Adrenal gland (tissue), 12 donors: ENCODE measurements around the gene DNAJC11. TPM values are rescaled to one million over a fixed set of nuclear protein-coding genes. Genes with fewer than 3 reads are reported as not detected.

Experiments
- DNase-seq, 7 donors: peaks; one replicate each; pipeline ENCODE4 v3.0.0-alpha.2; 2019 to 2020
- H3K27ac ChIP-seq, 5 donors: fragments of 200-600 bp; sonication (generic) in 4 of 5; 1 replicate in 3 of 5; 2 replicates in 2 of 5; pipeline versions ENCODE4 v1.5.1 to v1.8.0; 2016 to 2020; ENCODE audit warnings: mild to moderate bottlenecking in 1 of 5
- H3K27me3 ChIP-seq: fragments of 200-600 bp; 2 replicates; pipeline ENCODE4 v1.8.0; 2021
- H3K36me3 ChIP-seq, 2 donors: fragments of 200-600 bp; replicated peaks in 1 of 2; 1 replicate in 1 of 2; 2 replicates in 1 of 2; pipeline versions ENCODE4 v1.5.1 to v1.8.0; 2018 to 2022
- H3K4me1 ChIP-seq, 2 donors: fragments of 200-600 bp; replicated peaks in 1 of 2; 1 replicate in 1 of 2; 2 replicates in 1 of 2; pipeline versions ENCODE4 v1.5.1 to v1.8.0; 2018 to 2021
- H3K4me3 ChIP-seq, 4 donors: fragments of 200-600 bp; sonication (generic) in 3 of 4; one replicate each; pipeline ENCODE4 v1.5.1; 2016 to 2018
- H3K9me3 ChIP-seq, 3 donors: fragments of 200-600 bp; sonication (generic) in 1 of 3; replicated peaks in 1 of 3; 1 replicate in 2 of 3; 2 replicates in 1 of 3; pipeline versions ENCODE4 v1.5.1 to v1.8.0; 2016 to 2021
- POLR2A ChIP-seq, 2 donors: fragments of 450-650 bp; IDR thresholded peaks; one replicate each; pipeline ENCODE4 v1.6.1; 2017; ENCODE audit warnings: antibody characterized with exemption in 2 of 2, mild to moderate bottlenecking in 2 of 2, moderate library complexity in 1 of 2
- WGBS, 4 donors: extraction: QIAGEN DNeasy Blood & Tissue Kit in 2 of 4; methylation state at CpG; one replicate each; pipeline versions ENCODE4 v1.1.5 to v1.1.7; 2013 to 2017; 5-methylcytosine and 5-hydroxymethylcytosine counted together
- intact Hi-C, 2 donors: fragments of 100-400 bp; cut with DNase I; formaldehyde crosslinking; loops; one replicate each; pipeline versions ENCODE4 v1.14.1 to v1.15.0; 2022 to 2023
- polyA plus RNA-seq, 3 donors: library from polyadenylated mRNA; stranded (reverse); fragments of 200-250 nt in 2 of 3; fragments of 350-450 nt in 1 of 3; fragmentation: Illumina TruSeq in 1 of 3; extraction: RNeasy Lipid Tissue Mini Kit (QIAGEN cat#74804) in 1 of 3; gene quantifications; one replicate each; pipeline ENCODE4 v1.2.3, GENCODE V29; 2013 to 2014
- total RNA-seq, 9 donors: library from RNA; depleted of rRNA in 4 of 9; stranded (reverse); fragments of >200 nt in 4 of 9; fragments of 120-200 nt in 1 of 9; fragmentation: NEBNext Ultra II Directional in 1 of 9; extraction: Animal tissue kit (Norgen Biotek cat#: 25700) in 1 of 9; gene quantifications; one replicate each; pipeline versions ENCODE4 v1.1.0 to v1.2.4, GENCODE V29; 2013 to 2023
- TF ChIP-seq, protein P1 (sequence below), 6 experiments: fragments of 450-650 bp in 4 of 6; fragments of 200-600 bp in 2 of 6; sonication (generic) in 1 of 6; IDR thresholded peaks; 1 replicate in 5 of 6; 2 replicates in 1 of 6; pipeline versions ENCODE4 v1.5.1 to v1.8.0; 2016 to 2021; ENCODE audit warnings: antibody characterized with exemption in 6 of 6, mild to moderate bottlenecking in 2 of 6, moderate library complexity in 1 of 6
- donor health status: healthy with polysubstance abuse.
- donor health status: Bipolar disorder and iron deficiency.
- donor health status: DM: yes; HTN: yes; CAD: no.
- donor health status: DM: no; HTN: no; CAD: no.
- donor health status: DM: no; HTN: no; CAD: no.
- donor health status: DM: yes; HTN: yes; CAD: no.

Gene DNAJC11
- total and polyA plus RNA-seq, 12 donors: 29.2 to 125 (median 61.9) TPM

- WGBS, 4 donors: 50 to 68% (median 55%) methylated on average over 5 of the region's 5 CpGs
- no peak for DNase-seq
- Histone ChIP-seq H3K4me3 (no peak overlapping the region), H3K4me1 (peaks cover 17 to 39% of the 10 kb centered on the region in 2 donors), H3K27ac (peak overlapping the region in 3 of 5 donors; percentile 18 to 71 (median 32)), H3K9me3 (no peaks in the 10 kb centered on the region), H3K27me3 (no peaks in the 10 kb centered on the region), H3K36me3 (no peaks in the 10 kb centered on the region)
- intact Hi-C loops: no loop called here
- TF ChIP-seq, protein P1, sequence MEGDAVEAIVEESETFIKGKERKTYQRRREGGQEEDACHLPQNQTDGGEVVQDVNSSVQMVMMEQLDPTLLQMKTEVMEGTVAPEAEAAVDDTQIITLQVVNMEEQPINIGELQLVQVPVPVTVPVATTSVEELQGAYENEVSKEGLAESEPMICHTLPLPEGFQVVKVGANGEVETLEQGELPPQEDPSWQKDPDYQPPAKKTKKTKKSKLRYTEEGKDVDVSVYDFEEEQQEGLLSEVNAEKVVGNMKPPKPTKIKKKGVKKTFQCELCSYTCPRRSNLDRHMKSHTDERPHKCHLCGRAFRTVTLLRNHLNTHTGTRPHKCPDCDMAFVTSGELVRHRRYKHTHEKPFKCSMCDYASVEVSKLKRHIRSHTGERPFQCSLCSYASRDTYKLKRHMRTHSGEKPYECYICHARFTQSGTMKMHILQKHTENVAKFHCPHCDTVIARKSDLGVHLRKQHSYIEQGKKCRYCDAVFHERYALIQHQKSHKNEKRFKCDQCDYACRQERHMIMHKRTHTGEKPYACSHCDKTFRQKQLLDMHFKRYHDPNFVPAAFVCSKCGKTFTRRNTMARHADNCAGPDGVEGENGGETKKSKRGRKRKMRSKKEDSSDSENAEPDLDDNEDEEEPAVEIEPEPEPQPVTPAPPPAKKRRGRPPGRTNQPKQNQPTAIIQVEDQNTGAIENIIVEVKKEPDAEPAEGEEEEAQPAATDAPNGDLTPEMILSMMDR (IDR thresholded peaks at IDR 0.05): no peak
- TF ChIP-seq POLR2A (IDR thresholded peaks at IDR 0.05): no peak
Observed at GRCh38 chr1:6688757-6689156, 12.9 kb downstream of the DNAJC11 start.

- 30 to 48% (median 39%) methylated on average over 1 of the region's 1 CpG for WGBS, 4 donors
- Histone ChIP-seq H3K4me1 (peaks cover 17 to 39% of the 10 kb centered on the region in 2 donors), H3K27me3 (no peaks in the 10 kb centered on the region), H3K4me3 (no peak overlapping the region), H3K36me3 (no peaks in the 10 kb centered on the region), H3K27ac (peak overlapping the region in 3 of 5 donors; percentile 18 to 71 (median 32)), H3K9me3 (no peaks in the 10 kb centered on the region)
- intact Hi-C loops: no loop called here
- DNase-seq: peak in 2 of 7 donors; percentile 25
- no peak for TF ChIP-seq POLR2A (IDR thresholded peaks at IDR 0.05)
- TF ChIP-seq, protein P1 (IDR thresholded peaks at IDR 0.05): no peak
Observed at GRCh38 chr1:6688001-6688400, 13.6 kb downstream of the DNAJC11 start.

GRCh38 chr1:6686294-6686693 lies 15.3 kb downstream of the DNAJC11 start:
- H3K9me3 ChIP-seq: no peaks in the 10 kb centered on the region
- no peak overlapping the region for H3K4me3 ChIP-seq
- intact Hi-C loops: no loop called here
- H3K27me3 ChIP-seq: no peaks in the 10 kb centered on the region
- peak overlapping the region in 1 of 5 donors; percentile 70 for H3K27ac ChIP-seq
- H3K4me1 ChIP-seq: peaks cover 13 to 33% of the 10 kb centered on the region in 2 donors
- no peaks in the 10 kb centered on the region for H3K36me3 ChIP-seq
- peak in 5 of 7 donors; percentile 47 to 60 (median 51) for DNase-seq
- TF ChIP-seq, protein P1 (IDR thresholded peaks at IDR 0.05): no peak
- no peak for TF ChIP-seq POLR2A (IDR thresholded peaks at IDR 0.05)

GRCh38 chr1:6685381-6685780 lies 16.2 kb downstream of the DNAJC11 start:
- intact Hi-C loops: no loop called here
- Histone ChIP-seq H3K4me1 (peaks cover 7 to 29% of the 10 kb centered on the region in 2 donors), H3K4me3 (no peak overlapping the region), H3K27me3 (no peaks in the 10 kb centered on the region), H3K36me3 (peaks cover 0 to 5% of the 10 kb centered on the region in 2 donors), H3K27ac (no peak overlapping the region), H3K9me3 (no peaks in the 10 kb centered on the region)
- 94 to 97% (median 96%) methylated on average over 4 of the region's 4 CpGs for WGBS, 4 donors
- TF ChIP-seq, protein P1 (IDR thresholded peaks at IDR 0.05): no peak
- no peak for TF ChIP-seq POLR2A (IDR thresholded peaks at IDR 0.05)
- DNase-seq: no peak
